ENCODE data around the gene CDIPT.
A peak's percentile ranks its signal among the peaks of the same experiment; 100 is the strongest.
"Not testable (repeated sequence)": the region's sequence is repeated elsewhere in the genome, so short reads cannot be mapped to it uniquely, and the experiment has no call there.

CDIPT gene

DNA sequence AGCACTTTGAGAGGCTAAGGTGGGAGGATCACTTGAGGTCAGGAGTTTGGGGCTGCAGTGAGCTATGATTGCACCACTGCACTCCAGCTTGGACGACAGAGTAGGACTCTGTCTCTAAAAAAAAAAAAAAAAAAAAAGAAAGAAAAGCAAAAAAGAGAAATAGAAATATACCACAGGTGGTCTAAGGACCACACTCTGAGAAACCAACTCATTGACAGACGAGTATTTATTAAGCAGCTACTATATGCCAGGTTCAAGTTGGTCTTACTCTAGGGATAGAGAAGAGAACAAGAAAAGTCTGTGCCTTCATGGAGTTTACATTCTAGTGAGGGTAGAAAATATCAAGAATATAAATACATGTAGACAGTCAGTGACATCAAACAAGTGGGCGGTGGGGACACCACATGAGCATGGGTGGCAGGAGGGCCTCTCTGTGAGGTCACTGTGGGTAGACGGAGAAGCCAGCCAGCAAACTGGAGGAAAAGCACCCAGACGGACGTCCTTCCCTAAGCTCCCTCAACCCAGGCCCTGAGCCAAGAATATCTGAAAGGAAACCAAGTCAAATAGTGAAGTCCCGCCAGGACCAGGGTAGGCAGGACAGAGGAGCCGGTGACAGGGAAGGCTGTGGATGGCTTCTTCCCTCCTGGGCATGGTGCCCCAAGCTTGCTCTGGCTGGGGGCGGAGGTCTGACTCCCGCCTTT is 4.7 kb downstream of the CDIPT start:
- DNase-seq (ENCODE audit: low read depth) = no peak

DNA sequence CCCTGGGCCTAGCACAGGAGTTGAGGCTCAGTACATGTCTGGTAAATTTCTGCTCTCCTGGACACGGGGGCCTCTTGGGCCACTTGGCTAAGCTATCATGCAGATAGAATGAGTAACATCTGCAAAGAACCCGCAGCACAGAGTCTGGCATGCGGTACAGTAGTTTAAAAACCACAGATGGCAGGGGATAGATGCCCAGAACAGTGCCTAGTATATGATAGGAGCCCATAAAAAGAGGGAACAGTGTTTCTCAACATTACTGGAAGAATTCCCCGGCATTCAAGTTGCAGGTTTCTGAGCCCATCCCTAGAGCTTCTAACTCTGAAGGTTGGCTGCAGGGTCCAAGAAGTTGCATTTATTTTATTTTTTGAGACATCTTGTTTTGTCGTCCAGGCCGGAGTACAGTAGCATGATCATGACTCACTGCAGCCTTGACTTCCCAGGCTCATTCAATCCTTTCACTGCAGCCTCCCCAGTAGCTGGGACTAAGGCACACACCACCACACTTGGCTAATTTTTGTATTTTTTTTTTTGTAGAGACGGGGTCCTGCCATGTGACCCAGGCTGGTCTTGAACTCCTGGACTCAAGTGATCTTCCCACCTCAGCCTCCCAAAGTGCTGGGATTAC is 5.8 kb downstream of the CDIPT start:
- peak; percentile 88 for DNase-seq (ENCODE audit: low read depth)

DNA sequence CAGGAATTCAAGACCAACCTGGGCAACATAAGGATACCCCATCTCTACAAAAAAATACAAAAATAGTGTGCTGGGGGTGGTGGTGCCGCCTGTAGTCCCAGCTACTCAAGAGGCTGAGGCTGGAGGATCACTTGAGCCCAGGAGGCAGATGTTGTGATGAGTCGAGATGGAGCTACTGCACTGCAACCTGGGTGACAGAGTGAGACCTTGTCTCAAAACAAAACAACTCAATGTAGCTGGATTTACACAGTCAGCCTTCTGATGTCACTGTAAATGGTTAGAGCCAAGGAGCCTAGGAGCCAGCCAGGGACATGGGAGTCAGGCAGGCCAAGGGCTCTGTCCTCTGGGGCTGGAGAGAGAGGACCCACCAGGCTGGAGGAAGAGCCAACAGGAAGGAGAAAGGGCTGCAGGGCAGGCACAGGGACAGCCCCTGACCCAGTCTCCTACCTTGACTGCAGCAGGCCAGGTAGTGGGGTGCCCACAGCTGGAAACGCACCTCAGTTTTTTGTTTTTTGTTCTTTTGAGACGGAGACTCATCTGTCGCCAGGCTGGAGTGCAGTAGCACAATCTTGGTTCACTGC is 8.4 kb downstream of the CDIPT start:
- no peak for DNase-seq (ENCODE audit: low read depth)

DNA sequence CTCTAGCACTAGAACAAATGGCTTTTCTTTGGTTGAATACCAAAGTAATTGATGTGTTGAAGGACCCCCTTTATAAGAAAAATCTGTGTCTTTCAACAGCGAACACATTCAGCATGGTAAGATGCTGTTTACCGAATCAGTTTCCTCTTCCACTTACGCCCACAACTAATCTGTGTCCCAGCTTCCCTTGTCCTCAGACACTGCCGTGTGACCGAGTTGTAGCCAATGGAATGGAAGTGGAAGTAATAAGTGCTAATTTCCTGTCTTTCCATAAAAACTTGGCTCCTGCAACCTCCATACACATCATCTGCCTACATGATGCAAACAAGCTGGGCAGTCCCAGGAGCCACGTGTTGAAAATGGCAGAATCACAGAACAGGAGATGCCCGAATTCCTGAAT is 10.4 kb downstream of the CDIPT start:
- peak; percentile 54 for DNase-seq (ENCODE audit: low read depth)

DNA sequence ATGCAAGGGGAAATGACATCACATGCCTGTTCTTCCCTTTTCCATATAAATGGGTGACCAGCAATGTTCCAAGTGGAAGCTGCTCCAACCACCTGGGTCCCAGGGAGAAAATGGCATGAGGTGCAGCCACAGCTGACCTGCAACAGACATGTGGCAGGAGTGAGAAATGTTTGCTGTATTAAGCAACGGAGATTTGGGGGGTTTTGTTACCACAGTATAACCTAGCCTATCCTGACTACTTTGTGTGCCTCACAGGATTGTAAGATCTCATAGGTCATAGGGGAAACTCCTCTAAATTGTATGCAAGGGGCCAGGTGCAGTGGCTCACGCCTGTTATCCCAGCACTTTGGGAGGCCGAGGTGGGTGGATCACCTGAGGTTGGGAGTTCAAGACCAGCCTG is 12.0 kb downstream of the CDIPT start:
- no peak for DNase-seq (ENCODE audit: low read depth)

DNA sequence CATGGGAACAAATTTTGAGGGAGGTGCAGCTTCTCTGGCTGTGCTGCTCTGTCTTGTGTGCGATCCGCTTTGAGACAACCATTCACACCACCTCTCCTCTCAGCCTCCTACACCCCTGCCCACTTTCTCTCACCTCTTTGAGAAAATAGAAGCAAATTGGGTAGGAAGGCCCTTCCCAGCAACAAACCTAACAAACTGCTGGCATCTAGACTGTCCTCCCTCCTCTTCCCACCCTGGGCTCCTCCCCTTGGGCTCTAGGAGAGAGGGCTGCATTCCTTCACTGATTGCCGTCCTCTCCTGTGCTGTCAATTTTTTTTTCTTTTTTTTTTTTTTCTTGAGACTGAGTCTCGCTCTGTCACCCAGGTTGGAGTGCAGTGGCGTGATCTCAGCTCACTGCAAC is 13.5 kb downstream of the CDIPT start:
- no peak for DNase-seq (ENCODE audit: low read depth)

DNA sequence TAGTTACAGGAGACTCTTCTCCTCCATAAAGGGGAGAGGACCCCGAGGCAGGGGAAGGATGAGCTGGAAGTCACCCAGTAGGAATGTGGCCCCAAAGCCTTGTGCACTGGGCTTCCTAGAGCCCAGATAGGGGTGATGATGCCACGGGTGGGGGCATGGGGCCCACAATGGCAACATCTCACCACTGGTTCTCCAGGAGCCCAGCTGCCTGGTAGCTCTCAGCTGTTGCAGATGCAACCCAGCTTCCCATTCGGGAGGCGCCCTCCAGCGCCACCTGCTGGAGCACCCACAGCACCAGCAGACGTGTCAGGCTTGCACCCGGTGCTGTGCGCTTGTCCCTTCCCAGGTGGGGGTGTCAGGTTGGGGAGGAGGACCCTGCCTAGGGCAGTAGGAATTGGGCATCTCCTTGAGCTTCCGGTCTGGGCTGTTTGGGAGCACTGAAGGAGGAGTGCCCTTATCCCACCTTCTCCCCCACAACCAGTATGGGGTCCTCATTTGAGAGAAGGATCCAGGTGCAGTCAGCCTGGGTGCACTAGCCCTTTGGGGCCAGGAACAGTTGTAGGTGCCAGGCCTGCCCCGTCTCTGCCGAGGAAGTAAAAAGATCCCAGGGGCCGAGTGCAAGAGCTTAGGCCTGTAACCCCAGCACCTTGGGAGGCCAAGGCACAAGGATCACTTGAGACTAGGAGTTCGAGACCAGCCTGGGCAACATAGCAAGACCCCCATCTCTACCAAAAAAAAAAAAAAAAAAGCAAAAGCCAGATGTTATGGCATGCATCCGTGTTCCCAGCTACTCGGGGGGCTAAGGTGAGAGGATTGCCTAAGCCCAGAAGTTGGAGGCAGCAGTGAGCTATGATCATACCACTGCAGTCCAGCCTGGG is 14.4 kb downstream of the CDIPT start:
- DNase-seq (ENCODE audit: low read depth) = no peak

DNA sequence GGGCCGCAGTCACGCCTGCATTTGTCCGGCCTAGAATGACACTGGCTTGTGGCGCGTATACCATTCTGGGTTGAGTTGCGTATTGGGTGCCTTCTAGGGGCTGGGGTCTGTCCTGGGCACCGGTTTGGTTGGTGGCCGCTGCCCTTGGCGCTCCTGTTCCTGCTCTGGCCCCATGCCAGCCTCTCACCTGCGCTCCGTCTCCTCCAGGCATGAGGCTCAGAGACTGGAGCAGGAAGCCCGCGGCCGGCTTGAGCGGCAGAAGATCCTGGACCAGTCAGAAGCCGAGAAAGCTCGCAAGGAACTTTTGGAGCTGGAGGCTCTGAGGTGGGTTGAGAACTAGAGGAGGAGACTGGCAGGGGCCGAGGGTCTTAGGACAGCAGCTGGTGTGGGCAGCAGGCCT is 17.4 kb downstream of the CDIPT start:
- no peak for DNase-seq (ENCODE audit: low read depth)

DNA sequence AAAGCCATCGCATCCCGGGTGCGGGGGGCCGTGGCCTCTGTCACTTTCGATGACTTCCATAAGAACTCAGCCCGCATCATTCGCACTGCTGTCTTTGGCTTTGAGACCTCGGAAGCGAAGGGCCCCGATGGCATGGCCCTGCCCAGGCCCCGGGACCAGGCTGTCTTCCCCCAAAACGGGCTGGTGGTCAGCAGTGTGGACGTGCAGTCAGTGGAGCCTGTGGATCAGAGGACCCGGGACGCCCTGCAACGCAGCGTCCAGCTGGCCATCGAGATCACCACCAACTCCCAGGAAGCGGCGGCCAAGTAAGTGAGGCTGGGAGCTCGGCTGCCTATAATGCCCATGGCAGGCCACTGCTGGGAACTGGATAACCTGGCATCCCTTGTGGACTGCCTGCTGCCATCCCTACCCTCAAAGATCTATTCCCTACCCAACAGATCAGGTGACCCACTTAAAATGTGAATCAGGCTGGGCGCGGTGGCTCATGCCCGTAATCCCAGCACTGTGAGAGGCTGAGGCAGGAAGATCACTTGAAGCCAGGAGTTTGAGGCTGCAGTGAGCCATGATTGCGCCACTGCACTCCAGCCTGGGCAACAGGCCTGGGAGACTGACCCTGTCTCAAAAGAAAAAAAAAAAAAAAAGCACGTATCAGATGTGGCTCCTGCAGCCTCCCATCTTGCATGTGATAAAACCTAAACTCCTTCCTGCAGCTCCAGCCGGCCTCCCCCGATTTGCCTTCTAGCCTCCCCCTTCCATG is 18.3 kb downstream of the CDIPT start:
- no peak for DNase-seq (ENCODE audit: low read depth)

DNA sequence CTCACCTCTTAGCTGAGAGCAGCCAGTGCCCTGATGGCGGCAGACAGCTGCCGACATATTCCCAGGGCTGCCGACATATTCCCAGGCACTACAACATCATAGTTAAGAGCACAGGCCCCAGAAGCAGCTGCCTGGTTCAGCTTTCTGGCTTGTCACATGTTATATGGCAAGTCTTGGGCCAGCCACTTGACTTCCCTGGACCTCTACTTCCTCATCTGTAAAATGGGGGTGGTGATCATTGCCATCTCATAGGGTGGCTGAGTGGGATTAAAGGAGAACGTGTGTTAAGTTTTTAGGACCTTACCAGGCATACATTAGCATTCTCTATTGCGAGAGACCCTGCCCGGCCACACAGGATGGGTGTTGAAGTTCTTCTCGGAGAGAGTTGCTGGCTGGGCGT is 19.1 kb downstream of the CDIPT start:
- DNase-seq (ENCODE audit: low read depth) = no peak

DNA sequence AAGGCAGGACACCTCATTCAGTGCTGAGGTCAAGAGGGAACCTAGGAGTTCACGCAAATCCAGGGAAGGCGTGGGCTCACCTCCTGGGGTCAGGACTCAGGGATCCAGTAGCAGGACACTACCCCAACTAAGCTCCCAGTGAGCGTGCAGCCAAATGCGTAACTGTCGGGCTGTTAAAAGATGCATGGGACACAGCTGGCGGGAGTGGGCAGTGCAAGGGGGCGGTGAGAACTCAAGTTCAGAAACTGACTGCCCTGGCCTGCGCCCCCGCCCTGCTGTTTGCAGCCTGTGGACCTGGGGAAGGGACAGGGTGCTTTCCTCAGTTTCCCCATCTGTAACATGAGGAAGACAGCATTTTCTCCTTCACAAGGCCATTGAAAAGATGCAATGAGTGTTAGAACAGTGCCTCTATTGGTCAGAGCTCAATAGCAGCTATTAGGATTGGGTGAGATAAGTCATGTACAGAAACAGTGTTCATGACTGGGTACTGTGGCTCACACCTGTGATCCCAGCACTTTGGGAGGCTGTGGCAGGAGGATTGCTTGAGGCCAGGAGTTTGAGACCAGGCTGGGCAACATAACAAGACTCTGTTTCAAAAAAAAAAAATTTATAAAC is 20.2 kb downstream of the CDIPT start:
- no peak for DNase-seq (ENCODE audit: low read depth)

DNA sequence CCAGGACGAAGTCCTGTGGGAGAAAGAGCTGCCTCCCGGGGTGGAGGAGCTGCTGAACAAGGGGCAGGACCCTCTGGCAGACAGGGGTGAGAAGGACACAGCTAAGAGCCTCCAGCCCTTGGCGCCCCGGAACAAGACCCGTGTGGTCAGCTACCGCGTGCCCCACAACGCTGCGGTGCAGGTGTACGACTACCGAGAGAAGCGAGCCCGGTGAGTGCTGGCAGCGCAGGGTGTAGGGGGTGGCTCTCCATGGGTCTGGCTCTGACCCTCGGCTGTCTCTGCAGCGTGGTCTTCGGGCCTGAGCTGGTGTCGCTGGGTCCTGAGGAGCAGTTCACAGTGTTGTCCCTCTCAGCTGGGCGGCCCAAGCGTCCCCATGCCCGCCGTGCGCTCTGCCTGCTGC is 21.4 kb downstream of the CDIPT start:
- DNase-seq (ENCODE audit: low read depth) = no peak

DNA sequence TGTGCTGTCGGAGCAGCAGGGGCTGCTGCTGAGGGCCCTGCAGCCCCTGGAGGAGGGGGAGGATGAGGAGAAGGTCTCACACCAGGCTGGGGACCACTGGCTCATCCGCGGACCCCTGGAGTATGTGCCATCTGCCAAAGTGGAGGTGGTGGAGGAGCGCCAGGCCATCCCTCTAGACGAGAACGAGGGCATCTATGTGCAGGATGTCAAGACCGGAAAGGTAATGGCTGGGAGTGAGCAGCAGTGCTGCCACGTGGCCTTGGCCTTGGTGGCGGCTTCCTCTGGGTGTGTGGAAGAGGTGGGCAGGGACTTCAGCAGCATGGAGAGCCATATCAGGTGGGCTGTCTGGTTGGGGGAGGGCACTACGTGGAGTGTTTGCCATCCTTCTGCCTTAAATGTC is 22.8 kb downstream of the CDIPT start:
- DNase-seq (ENCODE audit: low read depth) = no peak

DNA sequence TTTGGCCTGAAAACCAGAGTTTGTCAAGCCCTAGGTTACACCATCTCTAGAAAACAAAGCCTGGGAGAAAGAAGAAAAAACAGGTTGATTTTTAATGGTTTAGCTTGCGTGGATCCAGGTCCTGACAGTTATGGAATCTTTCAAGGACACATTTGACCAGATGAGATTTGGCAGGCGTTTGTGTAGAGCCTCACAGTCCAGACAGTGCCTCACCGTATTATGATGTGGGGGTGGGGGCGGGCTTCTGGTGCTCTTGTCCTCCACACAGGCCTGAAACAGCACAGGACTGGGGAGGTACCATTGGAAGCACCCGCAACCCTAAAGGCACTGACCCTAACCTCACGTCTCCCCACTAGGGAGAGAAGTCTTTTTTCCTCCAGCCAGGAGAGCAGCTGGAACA is 23.2 kb downstream of the CDIPT start:
- no peak for DNase-seq (ENCODE audit: low read depth)

DNA sequence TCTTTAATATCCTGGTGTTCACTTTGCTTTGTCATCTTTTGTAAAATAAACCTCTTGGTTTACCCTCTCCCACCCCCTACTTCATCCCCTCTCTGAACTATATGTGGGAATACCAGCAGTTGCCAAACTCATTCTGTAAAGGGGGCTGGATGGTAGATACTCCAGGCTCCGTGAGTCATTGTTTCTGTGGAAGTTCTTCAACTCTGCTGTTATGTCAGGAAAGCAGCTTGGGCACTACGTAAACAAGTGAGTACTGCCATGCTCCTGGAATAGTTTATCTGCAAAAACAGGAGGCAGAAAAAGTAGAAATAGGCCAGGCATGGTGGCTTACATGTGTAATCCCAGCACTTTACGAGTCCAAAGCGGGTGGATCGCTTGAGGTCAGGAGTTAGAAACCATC is 25.2 kb downstream of the CDIPT start:
- no peak for DNase-seq (ENCODE audit: low read depth)

DNA sequence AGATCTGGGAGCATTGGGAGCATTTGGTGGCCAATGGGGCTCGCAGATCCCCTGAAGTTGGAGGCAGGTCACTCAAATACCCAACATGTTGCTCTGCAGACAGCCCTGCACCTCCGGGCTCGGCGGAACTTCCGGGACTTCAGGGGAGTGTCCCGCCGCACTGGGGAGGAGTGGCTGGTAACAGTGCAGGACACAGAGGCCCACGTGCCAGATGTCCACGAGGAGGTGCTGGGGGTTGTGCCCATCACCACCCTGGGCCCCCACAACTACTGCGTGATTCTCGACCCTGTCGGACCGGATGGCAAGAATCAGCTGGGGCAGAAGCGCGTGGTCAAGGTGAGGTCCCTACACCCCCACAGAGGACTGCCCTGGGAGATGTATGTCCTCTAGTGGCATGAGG is 26.4 kb downstream of the CDIPT start:
- DNase-seq (ENCODE audit: low read depth) = no peak

DNA sequence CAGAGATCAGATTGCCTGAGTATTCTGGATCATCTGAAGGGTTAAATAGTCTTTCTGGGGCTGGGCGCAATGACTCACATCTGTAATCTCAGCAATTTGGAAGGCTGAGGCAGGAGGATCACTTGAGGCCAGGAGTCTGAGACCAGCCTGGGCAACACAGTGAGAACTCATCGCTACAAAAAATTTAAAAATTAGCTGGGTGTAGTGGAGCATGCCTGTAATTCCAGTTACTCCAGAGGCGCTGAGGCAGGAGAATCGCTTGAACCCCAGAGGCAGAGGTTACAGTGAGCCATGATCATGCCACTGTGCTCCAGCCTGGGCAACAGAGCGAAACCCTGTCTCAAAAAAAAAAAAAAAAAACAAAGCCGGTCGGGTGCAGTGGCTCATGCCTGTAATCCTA is 27.1 kb downstream of the CDIPT start:
- no peak for DNase-seq (ENCODE audit: low read depth)

DNA sequence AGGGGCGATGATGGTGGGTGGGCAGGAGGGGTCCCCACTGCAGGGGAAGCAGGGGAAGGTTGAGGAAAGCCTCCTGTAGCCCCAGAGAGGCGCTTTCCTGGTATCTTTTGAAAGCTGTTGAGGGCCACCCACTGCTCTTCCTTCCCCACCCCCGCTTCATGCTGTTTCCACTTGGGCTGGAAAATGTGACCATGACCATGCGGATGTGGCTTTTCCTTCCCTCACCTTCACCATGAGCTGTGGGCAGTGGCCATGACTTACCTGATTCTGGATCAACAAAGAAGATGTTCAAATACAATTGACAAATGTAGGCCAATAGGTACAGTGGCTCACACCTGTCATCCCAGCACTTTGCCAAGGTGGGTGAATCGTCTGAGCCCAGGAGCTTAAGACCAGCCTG is 28.9 kb downstream of the CDIPT start:
- no peak for DNase-seq (ENCODE audit: low read depth)

DNA sequence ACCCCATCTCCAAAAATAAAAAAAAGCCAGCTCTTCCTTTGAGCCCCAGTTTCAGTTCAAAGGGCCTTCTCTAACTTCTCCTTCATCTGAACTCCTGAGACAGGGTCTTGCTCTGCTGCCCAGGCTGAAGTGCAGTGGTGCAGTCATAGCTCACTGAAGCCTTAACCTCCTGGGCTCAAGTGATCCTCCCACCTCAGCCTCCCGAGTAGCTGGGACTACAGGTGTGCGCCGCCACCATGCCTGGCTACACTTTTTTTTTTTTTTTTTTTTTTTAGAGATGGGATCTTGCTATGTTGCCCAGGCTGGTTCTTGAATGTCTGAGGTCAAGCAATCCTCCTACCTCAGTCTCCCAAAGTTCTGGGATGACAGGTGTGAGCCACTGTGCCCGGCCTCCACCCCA is 29.8 kb downstream of the CDIPT start:
- not testable (repeated sequence) for DNase-seq (ENCODE audit: low read depth)

DNA sequence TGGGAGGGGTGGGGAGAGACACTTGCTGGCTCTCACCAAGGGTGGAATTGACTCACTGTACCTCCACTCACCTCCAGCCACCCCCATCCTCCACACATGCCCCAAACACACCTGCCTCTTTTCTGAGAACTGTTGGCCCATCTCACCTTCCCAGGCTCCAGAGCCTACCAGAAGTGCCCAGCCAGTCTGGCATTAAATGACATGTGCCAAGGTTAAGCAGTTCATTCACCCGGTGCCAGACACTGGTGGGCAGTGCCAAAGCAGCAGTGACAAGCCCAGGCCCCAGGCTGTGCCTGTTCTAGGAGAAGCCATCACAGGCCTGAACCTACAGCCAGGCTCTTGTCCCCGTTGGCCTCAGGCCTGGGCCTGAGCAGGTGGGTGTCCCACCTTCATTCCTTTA is 31.5 kb downstream of the CDIPT start:
- no peak for DNase-seq (ENCODE audit: low read depth)

DNA sequence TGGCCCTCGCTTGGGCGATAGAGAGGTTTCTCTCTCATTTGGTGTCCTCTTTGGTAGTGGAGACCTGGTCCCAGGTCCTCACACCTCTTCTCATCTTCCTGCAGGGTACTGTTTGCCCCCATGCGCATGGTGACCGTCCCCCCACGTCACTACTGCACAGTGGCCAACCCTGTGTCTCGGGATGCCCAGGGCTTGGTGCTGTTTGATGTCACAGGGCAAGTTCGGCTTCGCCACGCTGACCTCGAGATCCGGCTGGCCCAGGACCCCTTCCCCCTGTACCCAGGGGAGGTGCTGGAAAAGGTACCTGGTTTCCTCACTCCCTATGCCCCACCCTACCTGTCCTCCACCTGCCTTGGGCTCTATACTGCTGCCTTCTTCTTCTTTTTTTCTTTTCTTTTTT is 32.3 kb downstream of the CDIPT start:
- DNase-seq (ENCODE audit: low read depth) = no peak

DNA sequence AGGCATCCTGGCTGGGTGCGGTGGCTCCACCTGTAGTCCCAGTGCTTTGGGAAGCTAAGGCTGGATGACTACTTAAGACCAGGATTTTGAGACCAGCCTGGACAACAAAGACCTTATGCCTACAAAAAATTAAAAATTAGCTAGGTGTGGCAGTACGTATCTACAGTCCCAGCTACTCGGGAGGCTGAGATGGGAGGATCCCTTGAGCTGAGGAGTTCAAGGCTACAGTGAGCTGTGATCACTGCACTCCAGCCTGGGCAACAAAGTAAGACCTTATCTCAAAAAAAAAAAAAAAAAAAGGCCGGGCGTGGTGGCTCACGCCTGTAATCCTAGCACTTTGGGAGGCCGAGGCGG is 36.7 kb downstream of the CDIPT start:
- no peak for DNase-seq (ENCODE audit: low read depth)
